ENCODE data around the gene PTPRD. TPM values are rescaled to one million over a fixed set of nuclear protein-coding genes. Genes with fewer than 3 reads are reported as not detected.

Gene PTPRD
- total RNA-seq, 1 experiment from 2014 or later: 32.5 TPM

DNA sequence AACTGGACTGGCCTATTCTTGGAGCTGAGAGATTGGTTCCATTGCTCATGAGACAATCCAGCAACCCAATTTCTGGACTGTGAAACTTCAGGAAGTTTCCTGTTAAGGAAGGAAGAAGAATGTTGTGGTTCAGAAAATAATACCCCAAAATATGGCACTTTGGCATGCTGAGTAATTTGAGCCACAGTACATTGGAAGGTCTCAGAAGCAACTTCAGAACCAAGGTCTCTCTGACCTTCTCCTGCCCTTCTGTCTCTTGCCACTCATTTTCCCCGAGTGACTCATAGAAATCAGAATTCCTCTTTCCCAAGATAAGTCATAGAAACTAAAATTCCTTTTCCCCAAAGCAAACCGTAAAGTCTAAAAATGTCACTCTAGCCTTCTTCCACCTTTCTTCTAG lies 1366.1 kb downstream of the PTPRD start:
- H3K56ac ChIP-seq (ENCODE audit: insufficient read length, low read depth, low read length): no peak overlapping the region
- no peak overlapping the region for H3K9ac ChIP-seq (ENCODE audit: extremely low read depth, insufficient read length, low read length)
- no peaks in the 10 kb centered on the region for H3K4me1 ChIP-seq (ENCODE audit: insufficient read depth, low read length)
- H2BK12ac ChIP-seq (ENCODE audit: insufficient read length, low read depth, low read length): no peak overlapping the region
- H3T11ph ChIP-seq (ENCODE audit: low read length): no peak overlapping the region
- WGBS (ENCODE audit: extremely low coverage, insufficient read length, low lambda C conversion rate): no CpG with 5 or more reads among the region's 2 CpGs
- H3K27me3 ChIP-seq (ENCODE audit: insufficient read depth, low read length): no peaks in the 10 kb centered on the region
- H3K79me2 ChIP-seq (ENCODE audit: insufficient read depth, low read length): no peaks in the 10 kb centered on the region
- H3K27ac ChIP-seq (ENCODE audit: insufficient read length, low read depth, low read length): no peak overlapping the region
- no peaks in the 10 kb centered on the region for H3K27me3 Mint-ChIP-seq (ENCODE audit: low read depth)
- H3K4me2 ChIP-seq (ENCODE audit: insufficient read depth, insufficient read length, low read length): no peak overlapping the region
- no peaks in the 10 kb centered on the region for H3K79me1 ChIP-seq (ENCODE audit: insufficient read depth, low read depth, low read length, poor library complexity, severe bottlenecking)
- no peak overlapping the region for H2AK5ac ChIP-seq (ENCODE audit: insufficient read length, low read length)
- no peak overlapping the region for H2BK5ac ChIP-seq (ENCODE audit: insufficient read length, low read length)
- H3K18ac ChIP-seq (ENCODE audit: insufficient read length, low read depth, low read length): no peak overlapping the region
- no peak overlapping the region for H4K91ac ChIP-seq (ENCODE audit: insufficient read length, low read depth, low read length)
- no peak overlapping the region for H3K27ac Mint-ChIP-seq
- H3K23me2 ChIP-seq (ENCODE audit: insufficient read length, low read depth, low read length, poor library complexity, severe bottlenecking): no peaks in the 10 kb centered on the region
- H2BK20ac ChIP-seq (ENCODE audit: low read depth, low read length, poor library complexity, severe bottlenecking): no peak overlapping the region
- H4K20me1 ChIP-seq (ENCODE audit: control insufficient read depth, insufficient read depth, insufficient read length): no peaks in the 10 kb centered on the region
- H2AFZ ChIP-seq (ENCODE audit: low read length): no peak overlapping the region
- no peak overlapping the region for H3K4me3 Mint-ChIP-seq
- H3K14ac ChIP-seq (ENCODE audit: insufficient read depth, low read length): no peak overlapping the region
- H3K4ac ChIP-seq (ENCODE audit: low read depth, low read length): no peak overlapping the region
- H4K8ac ChIP-seq (replicated peaks; ENCODE audit: insufficient read length, low read depth, low read length): no peak overlapping the region
- H2BK120ac ChIP-seq (ENCODE audit: low read depth, low read length, poor library complexity, severe bottlenecking): no peak overlapping the region
- H3K4me1 Mint-ChIP-seq: no peaks in the 10 kb centered on the region
- H3K9me3 ChIP-seq (ENCODE audit: control insufficient read depth, low read depth, low read length): no peaks in the 10 kb centered on the region
- H3K23ac ChIP-seq (ENCODE audit: insufficient read length, low read depth, low read length): no peak overlapping the region
- H3K36me3 Mint-ChIP-seq (ENCODE audit: insufficient read depth in 1 of 3, low read depth in 3 of 3): peaks cover 9 to 17% (median 11%) of the 10 kb centered on the region in 3 experiments
- H4K5ac ChIP-seq (ENCODE audit: insufficient read length, low read depth, low read length): no peak overlapping the region
- no peak overlapping the region for H2BK15ac ChIP-seq (ENCODE audit: low read depth, low read length)
- DNase-seq: no peak
- TF ChIP-seq, protein P1, sequence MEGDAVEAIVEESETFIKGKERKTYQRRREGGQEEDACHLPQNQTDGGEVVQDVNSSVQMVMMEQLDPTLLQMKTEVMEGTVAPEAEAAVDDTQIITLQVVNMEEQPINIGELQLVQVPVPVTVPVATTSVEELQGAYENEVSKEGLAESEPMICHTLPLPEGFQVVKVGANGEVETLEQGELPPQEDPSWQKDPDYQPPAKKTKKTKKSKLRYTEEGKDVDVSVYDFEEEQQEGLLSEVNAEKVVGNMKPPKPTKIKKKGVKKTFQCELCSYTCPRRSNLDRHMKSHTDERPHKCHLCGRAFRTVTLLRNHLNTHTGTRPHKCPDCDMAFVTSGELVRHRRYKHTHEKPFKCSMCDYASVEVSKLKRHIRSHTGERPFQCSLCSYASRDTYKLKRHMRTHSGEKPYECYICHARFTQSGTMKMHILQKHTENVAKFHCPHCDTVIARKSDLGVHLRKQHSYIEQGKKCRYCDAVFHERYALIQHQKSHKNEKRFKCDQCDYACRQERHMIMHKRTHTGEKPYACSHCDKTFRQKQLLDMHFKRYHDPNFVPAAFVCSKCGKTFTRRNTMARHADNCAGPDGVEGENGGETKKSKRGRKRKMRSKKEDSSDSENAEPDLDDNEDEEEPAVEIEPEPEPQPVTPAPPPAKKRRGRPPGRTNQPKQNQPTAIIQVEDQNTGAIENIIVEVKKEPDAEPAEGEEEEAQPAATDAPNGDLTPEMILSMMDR (conservative IDR thresholded peaks at IDR 0.05): no peak
- peaks cover 20 to 22% of the 10 kb centered on the region in 2 experiments for H3K9me3 Mint-ChIP-seq

Measured in H9 (cell line).